ENCODE results near the gene PHACTR1.

GRCh38 chr6:12801141-12801540, 84.6 kb downstream of the PHACTR1 start:
- TF ChIP-seq, protein P1, sequence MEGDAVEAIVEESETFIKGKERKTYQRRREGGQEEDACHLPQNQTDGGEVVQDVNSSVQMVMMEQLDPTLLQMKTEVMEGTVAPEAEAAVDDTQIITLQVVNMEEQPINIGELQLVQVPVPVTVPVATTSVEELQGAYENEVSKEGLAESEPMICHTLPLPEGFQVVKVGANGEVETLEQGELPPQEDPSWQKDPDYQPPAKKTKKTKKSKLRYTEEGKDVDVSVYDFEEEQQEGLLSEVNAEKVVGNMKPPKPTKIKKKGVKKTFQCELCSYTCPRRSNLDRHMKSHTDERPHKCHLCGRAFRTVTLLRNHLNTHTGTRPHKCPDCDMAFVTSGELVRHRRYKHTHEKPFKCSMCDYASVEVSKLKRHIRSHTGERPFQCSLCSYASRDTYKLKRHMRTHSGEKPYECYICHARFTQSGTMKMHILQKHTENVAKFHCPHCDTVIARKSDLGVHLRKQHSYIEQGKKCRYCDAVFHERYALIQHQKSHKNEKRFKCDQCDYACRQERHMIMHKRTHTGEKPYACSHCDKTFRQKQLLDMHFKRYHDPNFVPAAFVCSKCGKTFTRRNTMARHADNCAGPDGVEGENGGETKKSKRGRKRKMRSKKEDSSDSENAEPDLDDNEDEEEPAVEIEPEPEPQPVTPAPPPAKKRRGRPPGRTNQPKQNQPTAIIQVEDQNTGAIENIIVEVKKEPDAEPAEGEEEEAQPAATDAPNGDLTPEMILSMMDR (IDR thresholded peaks at IDR 0.05; ENCODE audit: insufficient read depth, low read depth, low read length), result no peak
- no peak for TF ChIP-seq EZH2 (IDR thresholded peaks at IDR 0.05; ENCODE audit: insufficient read depth, low read length)

Data from astrocyte (in vitro differentiated cells and primary cell).